ENCODE data around the gene PAN3.

DNA sequence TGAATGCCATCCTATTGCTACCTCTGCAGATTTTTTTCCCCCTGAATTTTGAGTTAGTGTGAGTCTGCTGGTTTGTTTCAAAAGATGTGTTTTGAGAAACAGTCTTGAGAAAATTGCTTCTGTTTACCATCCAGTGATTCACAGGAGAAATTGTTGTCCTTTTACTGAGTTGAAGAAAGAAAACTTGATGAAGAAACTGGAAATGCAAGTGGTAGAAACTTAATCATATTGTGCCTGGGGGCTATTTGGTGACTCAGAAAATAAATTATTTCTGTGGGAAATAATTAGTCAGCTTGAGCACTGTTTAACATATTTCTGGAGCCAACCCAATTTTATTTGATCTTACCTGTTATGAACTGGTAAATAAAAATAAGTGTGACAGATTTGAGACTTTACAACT is 35.4 kb downstream of the PAN3 start:
- TF ChIP-seq SNAI2 (CRISPR knock-in tag; IDR thresholded peaks at IDR 0.05) (no peak), CREB5 (CRISPR knock-in tag; IDR thresholded peaks at IDR 0.05; ENCODE audit: low read depth) (no peak), ESRRG (CRISPR knock-in tag; IDR thresholded peaks at IDR 0.05) (no peak), ZFP30 (CRISPR knock-in tag; IDR thresholded peaks at IDR 0.05) (no peak), RARB (CRISPR knock-in tag; IDR thresholded peaks at IDR 0.05) (no peak), ZNF8 (CRISPR knock-in tag; IDR thresholded peaks at IDR 0.05) (no peak)

Measured in SK-N-SH treated with all-trans-retinoic acid at 6 μM for 48 hours (cell line).